ENCODE data around the gene PROZ. TPM values are rescaled to one million over a fixed set of nuclear protein-coding genes. Genes with fewer than 3 reads are reported as not detected.

The PROZ gene
- total and polyA plus RNA-seq, 2 of the 13 experiments (the other 11 are each of a cell fraction or from before 2014, with no cell fraction given): 5.6 to 22.5 TPM

- TF ChIP-seq ZBTB44 (CRISPR knock-in tag; IDR thresholded peaks at IDR 0.05) (0 out of 2 replicates have a peak, but pooled peaks have one; percentile 70), SAP130 (CRISPR knock-in tag; IDR thresholded peaks at IDR 0.05; ENCODE audit: low read depth) (peak; percentile 69), CCAR2 (optimal IDR thresholded peaks at IDR 0.05; ENCODE audit: low read depth, low read length) (no peak), MAX (IDR thresholded peaks at IDR 0.05) (peak; percentile 98), POLR2AphosphoS5 (IDR thresholded peaks at IDR 0.05; ENCODE audit: low read depth, low read length) (peak; percentile 34; the same call in 1 of the 2 replicates), KAT2B (IDR thresholded peaks at IDR 0.05; ENCODE audit: borderline replicate concordance, low read depth, low read length) (no peak), ZNF430 (CRISPR knock-in tag; IDR thresholded peaks at IDR 0.05) (0 out of 2 replicates have a peak, but pooled peaks have one; percentile 55), MTF1 (CRISPR knock-in tag; IDR thresholded peaks at IDR 0.05) (peak; percentile 70; the same call in 1 of the 2 replicates), STAT6 (CRISPR knock-in tag; IDR thresholded peaks at IDR 0.05; ENCODE audit: borderline replicate concordance) (no peak), ZNF160 (CRISPR knock-in tag; IDR thresholded peaks at IDR 0.05) (0 out of 2 replicates have a peak, but pooled peaks have one; percentile 46), BRD4 (CRISPR knock-in tag; IDR thresholded peaks at IDR 0.05) (no peak), GZF1 (CRISPR knock-in tag; IDR thresholded peaks at IDR 0.05) (no peak), MED1 (CRISPR knock-in tag; IDR thresholded peaks at IDR 0.05) (no peak), ZNF552 (CRISPR knock-in tag; IDR thresholded peaks at IDR 0.05; ENCODE audit: borderline replicate concordance) (no peak), ATF6 (CRISPR knock-in tag; conservative IDR thresholded peaks at IDR 0.05) (no peak), ZBTB26 (CRISPR knock-in tag; IDR thresholded peaks at IDR 0.05; ENCODE audit: borderline replicate concordance) (peak; percentile 63; the same call in 1 of the 2 replicates), TFDP1 (CRISPR knock-in tag; IDR thresholded peaks at IDR 0.05; ENCODE audit: borderline replicate concordance) (peak; percentile 89), MYNN (CRISPR knock-in tag; IDR thresholded peaks at IDR 0.05; ENCODE audit: low read depth) (0 out of 2 replicates have a peak, but pooled peaks have one; percentile 41), NFRKB (IDR thresholded peaks at IDR 0.05) (no peak), TOPORS (CRISPR knock-in tag; IDR thresholded peaks at IDR 0.05) (peak; percentile 88), RAD21 (CRISPR knock-in tag; IDR thresholded peaks at IDR 0.05) (peak; percentile 46), EED (CRISPR knock-in tag; IDR thresholded peaks at IDR 0.05) (0 out of 2 replicates have a peak, but pooled peaks have one; percentile 70)
Observed at GRCh38 chr13:113209759-113210421, 51.4 kb downstream of the PROZ start (continued).

All from HepG2 (cell line).